GM20431 (cell line): ENCODE measurements around the gene CST6.

Source experiments
- in situ Hi-C: fragments of 300-500 bp; cut with MseI, MboI; formaldehyde crosslinking; loops from one replicate; pipeline ENCODE4 v1.15.0; 2020; ENCODE audit warnings: low sequenced_read_pairs; ENCODE audit not compliant: unreplicated experiment

Gene CST6

DNA sequence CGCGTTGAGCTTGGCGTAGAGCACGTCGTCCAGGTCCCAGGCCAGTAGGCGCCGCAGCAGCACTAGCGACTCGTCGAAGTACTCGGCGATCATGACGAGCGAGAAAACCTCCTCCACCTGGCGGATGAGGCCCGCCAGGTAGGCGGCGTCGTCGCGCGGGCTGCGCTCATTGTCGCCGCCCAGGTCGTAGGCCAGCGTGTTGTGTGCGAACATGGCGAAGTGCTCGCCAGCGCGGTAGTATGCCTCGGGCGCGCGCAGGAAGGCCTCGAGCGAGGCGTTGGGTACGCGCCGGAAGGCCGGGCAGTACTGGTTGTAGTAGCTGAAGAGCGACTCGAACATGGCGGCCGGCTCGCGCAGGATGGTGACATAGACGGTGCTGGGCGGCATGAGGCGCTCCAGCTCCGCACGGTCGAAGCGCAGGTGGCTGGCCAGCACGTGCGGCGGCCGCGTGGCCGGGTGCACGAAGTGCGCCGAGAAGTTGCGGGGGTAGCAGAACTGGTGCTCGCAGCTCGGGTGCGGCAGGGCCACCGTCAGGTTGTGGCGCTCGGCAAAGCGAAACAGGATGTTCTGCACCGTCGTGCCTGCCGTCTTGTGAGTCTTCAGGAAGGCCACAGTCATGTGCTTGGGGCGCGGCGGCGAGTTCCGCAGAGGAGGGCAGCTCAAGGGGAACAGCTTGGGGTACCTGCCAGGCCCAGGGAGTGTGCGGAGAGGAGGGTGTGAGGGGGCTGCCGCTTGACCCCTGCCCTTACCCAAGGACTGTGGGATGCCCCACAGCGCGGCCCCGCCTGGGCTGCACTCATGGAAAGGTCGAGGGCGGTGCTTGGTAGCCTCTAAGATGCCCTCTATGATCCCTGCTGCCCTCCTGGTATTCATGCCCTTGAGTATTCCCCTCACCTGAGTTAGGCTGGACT, 31.4 kb downstream of the CST6 start:
- in situ Hi-C loops: no loop called here

DNA sequence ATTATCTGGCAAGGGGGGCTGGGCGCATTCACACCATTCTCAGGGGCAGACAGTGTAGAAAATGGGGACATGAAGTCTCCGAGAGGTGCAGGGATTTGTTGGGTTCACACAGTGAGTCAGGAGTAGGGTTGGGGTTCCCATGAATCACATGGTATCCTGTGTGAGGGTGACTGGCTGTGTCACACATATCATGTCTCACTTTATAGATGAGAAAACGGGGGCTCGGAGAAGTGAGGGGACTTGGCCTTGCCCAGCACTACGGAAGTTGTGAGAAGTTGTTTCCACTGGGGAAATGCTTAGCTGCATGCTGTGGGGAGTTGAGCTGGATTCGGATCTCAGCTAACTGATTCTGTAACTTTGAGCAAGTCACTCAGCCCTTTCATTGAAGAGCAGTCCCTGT, 32.9 kb downstream of the CST6 start:
- in situ Hi-C loops: no loop called here

DNA sequence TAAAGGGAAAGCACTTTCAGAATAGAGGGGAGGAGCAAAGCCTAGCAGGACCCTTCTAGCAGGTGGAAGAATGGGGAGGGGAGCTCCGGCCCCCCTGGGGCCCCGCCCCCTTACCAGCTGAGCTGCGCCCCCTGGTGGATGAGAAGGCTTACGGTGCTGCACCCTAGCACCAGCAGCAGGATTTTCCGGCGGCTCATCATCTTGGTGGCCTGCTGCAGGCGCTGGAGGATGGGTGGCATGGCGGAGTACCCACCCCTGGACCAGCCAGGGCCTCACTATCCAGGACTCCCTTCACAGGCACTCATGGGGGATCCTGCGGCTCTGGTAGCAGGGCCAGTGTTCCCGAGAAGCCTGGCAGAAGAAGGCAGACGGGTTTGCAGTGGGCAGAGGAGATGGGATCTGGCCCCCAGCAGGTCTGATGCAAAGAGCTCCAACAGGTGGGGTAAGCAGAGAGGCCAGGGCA, 33.4 kb downstream of the CST6 start:
- in situ Hi-C loops: no loop called here

DNA sequence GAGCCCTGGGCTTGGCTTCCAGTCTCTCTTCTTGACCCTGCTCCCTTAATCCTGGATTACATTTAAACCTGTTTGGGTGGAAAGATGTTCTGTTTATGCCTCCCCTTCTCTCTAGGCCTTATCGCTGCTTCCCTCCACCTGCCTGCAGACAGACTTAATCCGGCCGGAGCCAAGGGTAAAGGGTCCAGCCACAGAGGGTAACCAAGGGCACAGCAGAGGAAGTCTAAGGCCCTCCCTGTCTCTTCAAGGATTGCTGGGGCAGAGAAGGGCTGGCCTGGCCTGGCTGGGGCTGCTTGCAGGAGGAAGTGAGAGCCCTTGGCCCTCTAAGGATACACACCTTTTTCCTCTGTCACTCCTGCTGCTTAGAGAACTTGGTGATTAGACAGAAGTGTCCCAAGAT, 35.1 kb downstream of the CST6 start:
- in situ Hi-C loops: no loop called here

DNA sequence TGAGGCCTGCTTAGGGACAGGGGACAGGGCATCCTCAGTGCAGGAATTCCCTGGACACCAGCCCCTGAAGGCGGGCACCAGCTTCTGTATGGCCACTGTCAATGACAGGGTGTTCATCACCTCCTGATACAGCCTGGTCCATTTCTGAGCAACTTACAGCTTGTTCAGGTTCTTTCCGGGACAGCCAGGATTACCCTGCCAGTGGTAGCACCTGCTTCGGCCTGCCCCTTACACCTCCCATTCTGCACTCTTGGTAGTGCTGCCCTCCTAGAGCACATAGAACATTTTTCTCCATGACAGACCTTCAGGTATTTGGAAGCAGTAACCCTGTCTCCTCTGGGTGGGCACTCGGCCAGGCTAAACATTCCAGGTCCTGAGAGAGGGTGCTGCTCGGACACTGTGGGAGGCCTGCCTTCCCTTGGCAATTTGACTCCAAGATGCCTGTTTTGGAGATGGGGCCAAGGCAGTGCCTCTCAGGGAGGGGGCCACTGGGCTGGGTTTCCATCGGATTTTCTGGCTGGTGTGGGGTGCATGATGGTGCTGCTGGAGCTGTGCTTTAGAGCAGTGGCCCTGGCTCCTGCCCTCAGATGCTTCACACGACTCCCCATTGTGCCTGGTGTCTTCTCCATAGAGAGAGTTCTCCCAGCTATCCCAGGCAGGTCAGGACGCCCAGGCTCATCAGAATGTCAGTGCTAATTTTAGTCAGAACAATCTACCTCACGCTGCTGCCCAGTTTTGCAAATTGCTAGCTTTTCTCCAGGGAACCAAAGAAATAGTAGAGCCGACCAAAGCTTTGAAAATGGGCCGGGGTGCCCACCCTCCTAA, 35.9 kb downstream of the CST6 start:
- in situ Hi-C loops: no loop called here

DNA sequence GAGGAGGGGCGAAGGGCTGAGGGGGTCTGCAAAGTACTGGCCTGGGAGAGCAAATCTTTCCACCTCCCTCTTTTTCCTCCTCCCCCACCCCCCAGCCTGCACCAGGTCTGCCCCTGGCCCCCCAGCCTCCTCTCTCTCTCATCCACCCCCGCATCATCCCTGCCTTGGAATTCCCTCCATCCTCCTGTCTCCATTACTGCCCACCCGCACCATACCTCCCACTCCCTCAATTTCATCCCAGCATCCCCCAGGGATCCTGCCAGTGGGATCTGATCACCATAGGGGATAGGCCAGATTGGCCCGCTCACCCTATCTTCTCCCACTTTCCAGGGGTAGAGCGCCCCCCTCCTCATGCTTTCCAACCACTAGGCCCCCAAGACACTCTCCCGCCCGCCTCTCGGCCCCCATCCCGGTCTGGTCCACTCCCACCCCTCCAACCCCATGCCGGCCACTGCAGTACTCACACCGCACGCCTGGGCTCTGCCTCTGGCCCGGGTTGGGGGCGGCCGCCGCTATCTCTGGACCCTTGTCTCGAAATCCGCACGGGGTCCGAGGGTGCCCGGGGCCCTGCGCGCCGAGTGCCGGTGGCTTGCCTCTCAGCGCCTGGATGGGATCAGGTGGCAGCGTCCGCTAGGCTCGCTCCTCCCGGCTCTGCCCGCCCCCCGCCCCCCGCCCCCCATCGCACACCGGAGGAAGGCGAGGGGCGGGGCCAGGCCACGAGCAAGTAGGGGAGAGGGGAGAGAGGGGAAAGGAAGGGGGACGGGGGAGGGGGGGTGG, 36.9 kb downstream of the CST6 start, which contains the start of gene GAL3ST3:
TSS of gene GAL3ST3 (minus strand) at position 615 of the 777 bp plus-strand sequence. CDS start 3,746 bp downstream, outside the sequence.
- in situ Hi-C loops: no loop called here

DNA sequence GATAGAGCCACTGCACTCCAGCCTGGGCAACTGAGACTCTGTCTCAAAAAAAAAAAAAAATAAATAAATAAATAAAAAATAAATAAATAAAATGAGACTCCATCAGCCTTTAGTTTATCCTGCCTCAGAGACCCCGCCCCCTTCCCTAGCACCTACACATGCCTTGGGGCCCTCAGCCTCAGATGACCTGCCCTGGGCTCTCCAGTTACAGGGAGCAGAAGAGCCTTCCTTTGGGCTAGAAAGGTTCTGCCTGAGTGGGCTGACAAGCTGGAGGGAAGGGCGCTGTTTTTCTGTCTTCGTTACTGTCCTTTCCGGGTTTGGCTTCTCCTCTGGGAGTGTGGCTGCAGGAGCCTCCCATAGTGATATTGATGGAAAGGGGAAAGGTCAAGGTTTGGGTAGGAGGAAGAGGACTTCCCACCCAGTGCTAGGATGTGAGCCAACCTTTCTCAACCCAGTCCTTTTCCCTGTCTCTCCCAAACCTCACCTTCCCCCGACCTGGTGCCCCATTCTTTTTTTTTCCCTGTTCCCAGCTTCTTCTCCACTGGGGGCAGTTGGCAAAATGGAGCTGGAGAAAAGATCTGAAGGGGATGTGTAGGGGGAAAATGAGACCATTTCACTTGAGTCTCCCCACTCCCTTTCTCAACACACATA, 38.9 kb downstream of the CST6 start:
- in situ Hi-C loops: no loop called here

DNA sequence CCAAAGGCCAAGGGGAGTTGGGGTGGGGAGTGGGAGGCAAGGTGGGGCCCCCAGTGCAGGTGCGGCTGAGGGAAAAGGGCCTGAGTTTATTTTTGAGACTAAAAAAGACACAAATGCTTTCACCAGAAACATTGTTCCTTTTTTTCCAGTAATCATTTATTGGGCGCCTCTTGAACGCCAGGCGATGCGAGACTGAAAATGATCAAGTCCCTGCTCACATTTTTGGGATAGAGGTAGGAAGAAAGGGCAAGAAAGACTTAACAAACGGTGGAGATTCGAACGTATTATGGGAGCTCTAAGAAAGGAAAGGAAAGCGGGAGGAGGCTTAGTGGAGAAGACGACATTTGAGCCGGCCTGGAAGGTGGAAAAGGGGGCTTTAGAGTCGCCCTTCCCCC, 39.6 kb downstream of the CST6 start:
- in situ Hi-C loops: no loop called here

DNA sequence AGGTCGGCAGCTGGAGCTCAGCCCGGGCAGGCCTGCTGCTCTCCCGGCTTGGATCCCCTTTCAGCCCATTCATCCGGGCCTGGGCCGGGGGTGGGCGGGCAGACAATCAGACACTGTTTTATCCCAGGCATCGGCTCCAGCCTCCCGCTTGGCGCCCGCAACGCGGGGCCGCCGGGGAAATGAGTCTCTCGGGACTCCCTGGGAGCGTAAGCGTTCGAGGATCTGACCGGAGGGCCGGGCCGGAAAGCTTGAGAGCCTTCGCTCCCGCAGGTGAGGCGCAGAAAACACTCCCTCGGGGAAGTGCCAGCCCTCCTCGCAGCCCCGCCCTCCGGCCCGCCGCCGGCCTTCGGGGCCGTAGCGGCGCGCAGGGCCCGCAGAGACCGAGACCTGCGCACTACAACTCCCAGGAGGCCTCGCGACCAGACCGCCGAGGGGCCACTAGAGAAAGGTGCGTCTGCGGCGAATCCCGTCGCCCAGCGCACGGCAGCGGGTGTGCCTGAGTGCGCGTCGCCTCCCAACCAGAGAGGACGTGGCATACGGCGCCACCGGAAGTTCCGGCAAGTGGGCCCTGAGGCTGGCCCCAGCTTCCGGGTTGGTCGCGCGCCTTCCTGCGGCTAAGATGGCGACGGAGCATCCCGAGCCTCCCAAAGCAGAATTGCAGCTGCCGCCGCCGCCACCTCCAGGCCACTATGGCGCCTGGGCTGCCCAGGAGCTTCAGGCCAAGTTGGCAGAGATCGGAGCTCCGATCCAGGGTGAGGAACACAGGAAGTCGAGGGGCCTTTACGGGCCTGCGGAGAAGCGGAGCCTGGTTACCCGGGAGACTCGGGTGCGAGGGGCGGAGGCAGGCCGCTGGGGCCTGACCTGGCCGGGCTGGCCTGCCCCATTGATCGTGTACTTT, 40.2 kb downstream of the CST6 start, which contains the start of gene SF3B2:
TSS of gene SF3B2 (plus strand) at position 599 of the 898 bp plus-strand sequence. CDS start at position 620, 21 bp downstream.
- in situ Hi-C loops: no loop called here

DNA sequence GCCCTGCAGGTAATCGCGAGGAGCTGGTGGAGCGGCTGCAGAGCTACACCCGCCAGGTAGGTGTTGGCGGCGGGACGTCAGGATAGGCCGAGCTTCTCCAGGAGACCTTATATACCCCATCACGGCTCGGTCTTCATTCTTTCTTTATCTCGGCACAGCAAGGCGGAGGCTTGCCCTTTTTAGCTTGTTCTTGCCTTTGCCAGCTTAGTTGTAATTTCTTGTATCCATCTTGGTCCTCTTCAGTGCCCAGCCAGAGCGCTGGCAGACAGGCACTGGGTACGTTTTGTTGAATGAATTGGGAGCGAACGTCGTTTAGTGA, 40.8 kb downstream of the CST6 start:
- in situ Hi-C loops: no loop called here

DNA sequence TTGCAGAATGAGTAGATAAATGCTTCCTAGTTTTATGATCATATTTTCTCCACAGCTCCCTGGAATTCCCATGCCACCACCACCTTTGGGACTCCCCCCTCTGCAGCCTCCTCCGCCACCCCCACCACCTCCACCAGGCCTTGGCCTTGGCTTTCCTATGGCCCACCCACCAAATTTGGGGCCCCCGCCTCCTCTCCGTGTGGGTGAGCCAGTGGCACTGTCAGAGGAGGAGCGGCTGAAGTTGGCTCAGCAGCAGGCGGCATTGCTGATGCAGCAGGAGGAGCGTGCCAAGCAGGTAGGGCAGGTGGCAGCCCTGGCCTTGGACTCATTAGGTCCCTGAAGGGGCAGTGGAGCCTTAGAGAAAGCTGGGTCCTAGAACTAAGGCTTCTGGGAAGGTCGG, 43.2 kb downstream of the CST6 start:
- in situ Hi-C loops: no loop called here

DNA sequence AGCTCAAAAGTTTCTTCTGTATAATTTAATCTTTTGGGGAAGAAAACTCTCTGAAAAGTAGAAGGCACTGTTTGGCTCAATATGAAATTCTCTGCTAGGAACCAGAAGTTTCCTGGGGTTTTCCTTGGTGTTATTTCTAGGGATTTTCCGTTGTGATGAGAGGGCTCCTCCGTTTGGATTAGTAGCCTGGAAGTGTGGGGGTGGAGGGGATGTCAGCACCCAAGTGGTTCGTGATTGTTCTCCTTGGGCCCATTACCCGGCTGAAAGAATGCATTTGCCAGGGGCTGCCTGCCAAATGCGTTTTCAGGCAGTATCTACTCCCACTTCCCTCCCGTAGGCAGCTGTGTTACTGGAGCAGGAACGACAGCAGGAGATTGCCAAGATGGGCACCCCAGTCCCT, 44.7 kb downstream of the CST6 start:
- in situ Hi-C loops: no loop called here

DNA sequence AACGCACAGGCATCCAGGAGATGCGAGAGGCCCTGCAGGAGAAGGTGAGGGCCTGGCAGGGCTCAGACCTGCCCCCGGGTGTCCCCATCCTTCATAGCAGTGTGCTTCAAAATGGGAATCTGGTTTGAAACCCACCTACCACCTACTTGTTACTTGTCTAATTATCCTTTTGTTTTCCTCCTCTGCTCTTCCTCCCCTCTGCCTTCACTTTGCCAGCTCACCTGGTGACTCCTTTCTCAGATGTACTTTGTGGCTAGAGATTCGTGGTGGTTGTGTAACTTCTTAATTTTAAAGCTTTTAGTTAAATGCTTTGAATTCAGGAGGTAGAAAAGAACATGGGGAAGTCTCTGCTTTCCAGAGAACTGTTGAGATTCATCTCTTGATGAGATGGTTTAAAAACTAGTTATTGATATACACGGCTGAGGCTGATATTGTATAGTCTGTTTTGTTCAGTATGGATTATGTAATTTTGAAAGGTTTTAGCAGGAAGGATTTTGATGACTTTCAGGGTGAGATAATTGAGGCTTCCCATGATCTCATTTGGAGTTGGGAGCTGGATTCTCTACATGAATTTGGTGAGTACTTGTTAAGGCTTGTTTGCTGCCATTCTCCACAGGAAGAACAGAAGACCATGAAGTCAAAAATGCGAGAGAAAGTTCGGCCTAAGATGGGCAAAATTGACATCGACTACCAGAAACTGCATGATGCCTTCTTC, 48.3 kb downstream of the CST6 start:
- in situ Hi-C loops: no loop called here

DNA sequence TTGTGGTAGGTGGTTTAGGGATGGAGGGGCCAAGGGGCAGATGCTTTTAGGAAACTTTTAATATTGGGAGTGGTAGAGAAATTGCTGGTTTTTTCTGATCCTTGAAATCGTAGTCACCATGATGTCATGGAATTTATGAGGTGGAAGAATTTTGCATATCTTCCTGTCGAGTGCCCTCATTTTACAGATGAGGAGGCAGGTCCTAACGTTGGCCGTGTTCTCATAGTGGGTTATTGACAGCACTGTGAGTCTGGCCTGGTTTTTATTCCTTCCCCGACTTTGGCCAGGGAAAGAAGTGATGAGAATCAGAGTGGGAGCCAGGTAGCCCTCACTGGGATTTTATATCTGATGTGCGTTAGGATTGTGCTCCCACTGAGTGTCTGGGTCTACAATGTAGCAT, 49.5 kb downstream of the CST6 start:
- in situ Hi-C loops: no loop called here

DNA sequence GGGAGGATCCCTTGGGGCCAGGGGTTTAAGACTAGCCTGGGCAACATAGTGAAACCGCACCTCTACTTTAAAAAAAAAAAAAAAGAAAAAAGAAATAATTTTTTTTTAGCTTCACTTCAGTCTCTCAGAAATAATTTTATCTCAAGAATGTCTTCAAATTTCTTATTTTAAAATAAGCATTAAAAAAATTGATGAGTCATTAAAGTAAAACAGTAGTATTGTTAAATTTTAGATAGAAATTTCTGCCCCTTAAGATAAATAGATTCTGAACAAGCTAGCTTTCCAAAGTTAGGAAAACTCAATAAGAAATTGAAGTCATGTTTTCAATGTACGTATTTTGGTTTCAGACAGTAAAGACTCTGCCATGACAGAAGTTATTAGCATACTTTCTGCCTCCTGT, 50.6 kb downstream of the CST6 start:
- in situ Hi-C loops: no loop called here
